HG03575 (cell line): Measurements from ENCODE around the gene PKN1.
"Not testable (repeated sequence)": the region's sequence is repeated elsewhere in the genome, so short reads cannot be mapped to it uniquely, and the experiment has no call there.

Source experiments
- ATAC-seq: cut with Tn5 transposase; IDR thresholded peaks from one replicate; pipeline ENCODE4 v1.9.1; 2021; ENCODE audit not compliant: unreplicated experiment, insufficient number of reproducible peaks, low FRiP score; ENCODE audit errors: extremely low read depth

The PKN1 gene

DNA sequence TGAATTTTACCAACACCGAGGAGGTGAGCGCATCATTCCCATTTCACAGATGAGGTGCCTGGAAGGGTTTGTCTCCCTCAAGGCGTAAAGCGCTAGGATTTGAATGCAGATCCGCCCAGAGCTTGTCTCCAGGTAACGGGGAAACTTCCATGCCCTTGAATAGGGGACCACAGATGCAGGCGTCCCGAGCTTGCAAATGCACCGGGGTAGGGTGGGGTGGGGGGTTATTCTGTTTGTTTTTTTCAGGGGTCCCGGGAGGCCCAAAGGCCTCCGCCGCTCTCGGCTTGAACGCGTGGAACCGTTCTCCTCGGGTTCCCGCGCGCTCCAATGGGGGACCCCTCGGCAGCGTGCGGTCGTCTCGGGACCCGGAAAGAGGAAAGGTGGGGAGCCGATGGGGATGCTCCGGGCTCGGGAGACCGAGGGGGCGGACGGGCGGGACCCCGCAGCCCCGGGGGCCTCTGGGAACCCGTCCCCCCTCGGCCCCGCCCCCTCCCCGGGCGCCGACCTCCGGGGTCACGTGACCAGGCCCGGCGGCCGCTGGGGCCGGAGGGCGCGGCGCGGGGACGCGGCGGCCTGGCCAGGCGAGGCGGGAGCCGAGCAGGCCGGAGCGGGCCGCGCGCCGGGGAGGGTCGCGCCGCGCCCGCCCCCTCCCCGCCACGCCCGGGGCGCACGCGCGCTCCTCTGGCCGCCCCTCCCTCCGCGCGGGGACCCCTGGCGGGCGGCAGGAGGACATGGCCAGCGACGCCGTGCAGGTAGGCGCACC lies at the start of gene PKN1:
PKN1 (plus strand) TSS at position 516 of the 763 bp plus-strand sequence; CDS start at position 732, 216 bp downstream.
- ATAC-seq = no peak

DNA sequence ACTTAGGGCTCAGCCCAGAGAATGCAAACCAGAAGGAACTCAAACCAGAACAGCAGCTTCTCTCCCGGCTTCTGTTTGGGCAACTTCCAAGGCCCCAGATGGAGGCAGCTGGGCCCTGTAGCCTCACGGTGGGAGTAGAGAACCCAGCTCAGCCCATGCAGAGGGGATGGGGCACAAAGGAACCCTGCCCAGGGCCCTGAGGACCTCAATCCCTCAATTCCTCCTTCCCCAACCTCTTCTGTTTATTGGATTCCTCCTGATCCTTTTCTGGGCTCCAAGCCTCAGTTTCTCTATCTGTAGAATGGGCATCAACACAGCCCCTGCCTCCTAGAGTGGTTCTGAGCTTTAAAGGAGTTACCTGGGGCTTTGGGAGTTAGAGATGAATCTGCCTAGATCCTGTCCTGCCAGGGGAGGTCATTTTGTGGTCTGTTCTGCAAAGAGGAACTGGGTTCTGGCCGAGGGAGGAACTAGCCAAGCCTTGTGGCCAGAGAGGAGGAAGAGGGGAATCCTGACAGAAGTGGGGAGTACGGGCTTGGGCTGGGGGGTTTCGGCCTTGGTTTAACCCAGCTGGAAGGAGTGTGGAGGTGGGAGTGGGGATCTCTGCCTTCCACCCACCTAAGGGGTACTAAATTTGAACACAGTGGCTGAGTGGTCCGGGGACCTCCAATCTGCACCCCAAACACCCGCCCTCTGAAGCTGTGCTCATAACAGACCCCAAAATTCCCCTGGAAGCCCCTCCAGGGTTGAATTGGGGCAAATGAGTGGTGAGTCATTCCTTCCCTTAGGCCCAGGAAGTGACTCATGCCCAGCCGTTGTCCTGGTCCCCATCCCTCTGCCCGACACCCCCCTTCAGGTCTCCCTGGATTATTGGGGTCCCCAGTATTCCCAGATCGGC lies 49.2 kb upstream of the PKN1 start:
- no peak for ATAC-seq

DNA sequence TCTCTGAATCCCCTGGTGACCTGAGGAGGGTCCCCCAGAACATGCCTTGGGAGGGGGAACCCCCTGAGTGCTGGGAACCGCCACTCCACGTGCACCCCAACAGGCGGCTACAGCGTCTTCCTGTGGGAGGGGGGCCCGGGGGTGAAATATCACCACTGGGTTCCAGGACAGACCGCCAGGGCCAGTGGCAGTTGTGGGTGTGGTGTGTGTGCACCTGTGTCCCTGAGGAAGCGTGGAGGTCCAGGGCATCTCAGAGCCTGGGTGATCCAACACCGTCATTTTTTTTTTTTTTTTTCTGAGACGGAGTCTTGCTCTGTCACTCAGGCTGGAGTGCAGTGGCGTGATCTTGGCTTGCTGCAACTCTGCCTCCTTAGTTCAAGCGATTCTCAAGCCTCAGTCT lies 47.6 kb upstream of the PKN1 start:
- no peak for ATAC-seq

DNA sequence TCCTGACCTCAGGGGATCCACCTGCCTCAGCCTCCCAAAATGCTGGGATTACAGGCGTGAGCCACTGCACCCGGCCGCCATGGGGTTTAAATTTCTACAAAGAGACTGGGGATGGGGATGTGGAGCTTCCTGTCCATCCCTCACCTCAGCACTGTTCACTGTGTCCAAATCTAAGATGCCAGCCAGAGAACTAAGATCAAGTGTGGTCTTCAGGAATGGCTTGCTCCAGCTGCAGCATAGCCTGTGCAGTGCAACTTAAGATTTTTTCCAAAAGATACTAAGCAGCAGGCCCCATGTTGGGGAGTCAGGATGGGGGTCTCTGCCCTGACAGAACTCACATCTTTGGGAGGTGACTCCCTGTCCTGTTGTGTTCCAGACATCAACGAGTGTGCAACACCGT lies 42.6 kb upstream of the PKN1 start:
- ATAC-seq = no peak

DNA sequence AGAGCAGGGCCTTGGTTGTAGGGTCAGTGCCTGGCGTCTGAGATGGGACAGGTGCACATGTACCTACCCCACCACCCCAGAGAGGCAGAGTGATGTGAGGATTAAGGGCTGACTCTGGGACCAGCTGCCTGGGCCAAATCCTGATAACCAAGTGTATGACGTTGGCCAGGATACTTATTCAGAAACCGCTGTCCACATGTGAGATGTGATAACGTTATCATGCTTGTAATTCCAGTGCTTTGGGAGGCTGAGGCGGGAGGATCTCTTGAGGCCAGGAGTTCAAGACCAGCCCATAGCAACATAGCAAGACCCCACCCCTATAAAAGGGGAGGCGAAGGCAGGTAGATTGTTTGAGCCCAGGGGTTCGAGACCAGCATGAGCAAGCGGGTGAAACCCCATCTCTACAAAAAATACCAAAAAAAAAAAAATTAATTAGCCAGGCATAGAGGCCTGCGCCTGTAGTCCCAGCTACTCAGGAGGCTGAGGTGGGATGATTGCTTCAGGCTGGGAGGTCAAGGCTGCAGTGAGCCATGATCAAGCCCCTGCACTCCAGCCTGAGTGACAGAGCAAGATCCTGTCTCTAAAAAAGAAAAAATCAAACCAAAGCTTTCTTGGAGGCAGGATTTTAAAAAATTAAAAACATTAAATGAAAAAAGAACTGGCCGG lies 41.8 kb upstream of the PKN1 start:
- ATAC-seq = no peak

DNA sequence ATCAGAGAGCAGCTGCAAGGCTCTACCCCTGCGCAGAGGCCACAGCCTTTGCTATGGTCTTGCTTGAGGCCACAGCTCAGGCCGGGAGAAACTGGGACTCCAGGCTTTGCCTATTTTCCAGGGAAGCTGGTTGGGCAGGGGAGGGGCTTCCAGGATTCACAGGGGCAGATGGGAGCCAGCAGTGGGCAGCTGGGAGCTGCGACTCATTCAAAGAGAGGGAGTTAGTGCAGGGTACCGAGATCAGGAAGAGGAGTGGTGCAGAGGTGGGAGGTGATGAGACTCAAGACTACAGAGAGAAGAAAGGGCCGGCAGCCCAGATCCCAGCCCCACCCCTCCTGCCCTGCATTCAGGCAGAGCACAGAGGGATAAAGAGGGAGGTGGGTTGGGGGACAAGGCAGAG lies 39.8 kb upstream of the PKN1 start:
- no peak for ATAC-seq

DNA sequence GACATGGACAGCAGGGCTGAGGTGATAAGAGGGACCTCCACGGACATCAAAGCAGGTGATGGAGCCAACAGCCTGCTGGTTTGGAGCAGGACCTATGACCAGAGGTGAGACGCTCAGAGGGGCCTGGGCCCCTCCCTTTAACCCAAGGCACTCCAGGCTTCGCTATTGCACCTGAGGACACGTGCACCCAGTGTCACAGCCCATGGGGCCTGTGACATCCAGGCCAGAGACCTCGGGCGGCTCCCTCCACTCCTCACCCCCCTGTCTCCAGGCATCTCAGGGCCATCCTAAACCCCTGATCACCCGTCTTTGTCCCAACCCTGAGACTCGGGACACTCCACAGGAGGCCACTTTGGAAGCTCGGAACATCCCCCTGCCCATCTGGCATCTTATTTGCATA lies 38.9 kb upstream of the PKN1 start:
- ATAC-seq = no peak

DNA sequence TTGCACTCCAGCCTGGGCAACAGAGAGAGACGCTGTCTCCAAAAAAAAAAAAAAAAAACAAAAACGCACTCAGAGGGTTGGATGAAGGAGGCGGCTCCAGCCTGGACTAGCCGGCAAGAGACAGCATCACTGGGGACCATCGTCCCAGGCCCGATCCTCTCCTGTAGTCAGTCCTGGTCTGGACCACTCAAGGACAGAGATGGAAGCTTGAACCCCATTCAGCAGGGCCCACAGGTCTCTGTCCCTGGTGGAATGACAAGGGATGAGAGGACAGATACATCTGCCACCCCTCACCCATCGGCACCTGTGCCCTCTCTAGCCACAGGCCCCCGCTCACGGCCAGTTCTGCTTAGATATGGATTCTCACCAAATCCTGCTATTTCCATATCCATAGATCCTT lies 37.8 kb upstream of the PKN1 start:
- ATAC-seq = no peak

DNA sequence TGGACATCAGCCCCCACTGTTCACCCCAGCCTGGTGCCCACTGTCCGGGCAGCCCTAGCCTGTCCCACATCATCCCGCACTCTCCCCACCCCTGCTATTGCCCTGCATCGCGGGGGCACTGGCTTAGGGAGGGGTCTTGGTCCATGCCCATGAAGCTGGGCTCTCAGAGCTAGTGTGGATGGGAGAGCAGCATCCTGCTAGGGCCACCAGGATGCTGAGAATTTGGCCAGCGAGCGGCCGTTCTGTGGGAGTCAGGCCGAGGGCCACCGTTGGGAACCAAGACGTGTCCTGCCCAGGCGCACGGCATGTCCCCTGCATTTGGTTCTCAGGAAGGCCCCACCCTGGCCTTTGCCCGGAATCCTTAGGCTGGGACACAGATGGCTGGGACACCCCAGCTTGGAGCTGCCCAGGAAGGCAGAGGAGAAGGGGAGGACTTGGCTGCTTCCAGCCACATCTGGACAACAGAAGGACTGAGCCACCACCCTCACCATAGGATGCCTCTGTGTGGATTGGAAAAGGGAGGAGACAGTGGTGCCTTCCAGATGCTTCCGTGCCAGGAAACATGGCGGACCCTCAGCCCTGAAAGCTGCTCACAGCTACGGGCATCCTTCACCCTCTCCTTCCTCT lies 37.3 kb upstream of the PKN1 start:
- ATAC-seq = no peak

DNA sequence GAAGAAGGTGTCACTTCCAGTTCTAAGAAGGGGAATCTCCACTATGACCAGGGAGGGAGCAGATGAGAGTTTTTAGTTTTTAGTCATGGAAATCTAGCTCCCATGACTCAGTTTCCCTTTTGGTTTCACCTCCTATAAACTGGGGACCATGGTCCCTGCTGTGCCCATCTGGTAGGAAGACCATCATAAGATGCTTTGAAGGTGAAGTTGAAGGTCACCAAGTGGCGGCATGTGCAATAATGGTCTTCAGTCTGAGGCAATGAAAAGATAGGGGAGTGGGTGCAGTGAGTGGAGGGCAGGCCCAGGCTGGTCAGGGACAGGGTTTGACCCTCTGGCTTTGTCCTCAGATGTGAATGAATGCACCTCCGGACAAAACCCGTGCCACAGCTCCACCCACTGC lies 36.4 kb upstream of the PKN1 start:
- not testable (repeated sequence) for ATAC-seq

DNA sequence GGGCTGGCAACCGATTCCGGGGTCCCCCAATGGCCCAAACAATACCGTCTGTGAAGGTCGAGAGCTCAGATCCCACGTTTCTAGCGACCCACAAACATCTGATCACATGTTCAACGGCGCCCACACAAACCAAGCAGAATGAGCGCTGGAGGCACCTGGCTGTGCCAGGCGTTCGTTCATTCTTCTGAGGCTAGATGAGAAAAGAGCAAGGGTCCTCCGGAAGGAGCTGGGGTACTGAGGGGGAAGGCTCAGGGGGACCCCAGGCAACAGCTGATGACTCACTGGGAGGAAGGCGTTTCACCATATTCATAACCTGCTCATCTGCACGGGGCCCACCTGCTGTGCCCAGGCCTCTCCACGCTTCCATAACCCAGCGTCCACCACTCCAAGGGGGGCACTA lies 35.9 kb upstream of the PKN1 start:
- not testable (repeated sequence) for ATAC-seq

DNA sequence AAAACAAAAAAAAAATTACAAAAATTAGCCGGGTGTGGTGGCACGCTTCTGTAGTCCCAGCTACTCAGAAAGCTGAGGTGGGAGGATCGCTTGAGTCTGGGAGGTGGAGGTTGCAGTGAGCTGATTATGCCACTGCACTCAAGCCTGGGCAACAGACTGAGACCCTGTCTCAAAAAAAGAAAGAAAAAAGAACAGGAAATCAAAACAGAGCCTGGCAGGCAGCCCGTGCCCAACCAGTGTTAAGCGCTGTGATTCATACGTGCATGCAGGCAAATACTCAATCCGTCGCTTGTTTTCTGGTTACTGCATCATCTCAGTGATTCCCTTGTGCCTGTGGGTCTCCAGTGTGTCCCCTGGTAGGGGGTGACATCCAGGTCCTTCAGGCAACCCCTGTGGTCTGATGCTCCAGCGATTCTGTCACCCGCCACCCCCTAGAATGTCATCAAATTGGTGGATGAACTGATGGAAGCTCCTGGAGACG lies 32.1 kb upstream of the PKN1 start:
- no peak for ATAC-seq

DNA sequence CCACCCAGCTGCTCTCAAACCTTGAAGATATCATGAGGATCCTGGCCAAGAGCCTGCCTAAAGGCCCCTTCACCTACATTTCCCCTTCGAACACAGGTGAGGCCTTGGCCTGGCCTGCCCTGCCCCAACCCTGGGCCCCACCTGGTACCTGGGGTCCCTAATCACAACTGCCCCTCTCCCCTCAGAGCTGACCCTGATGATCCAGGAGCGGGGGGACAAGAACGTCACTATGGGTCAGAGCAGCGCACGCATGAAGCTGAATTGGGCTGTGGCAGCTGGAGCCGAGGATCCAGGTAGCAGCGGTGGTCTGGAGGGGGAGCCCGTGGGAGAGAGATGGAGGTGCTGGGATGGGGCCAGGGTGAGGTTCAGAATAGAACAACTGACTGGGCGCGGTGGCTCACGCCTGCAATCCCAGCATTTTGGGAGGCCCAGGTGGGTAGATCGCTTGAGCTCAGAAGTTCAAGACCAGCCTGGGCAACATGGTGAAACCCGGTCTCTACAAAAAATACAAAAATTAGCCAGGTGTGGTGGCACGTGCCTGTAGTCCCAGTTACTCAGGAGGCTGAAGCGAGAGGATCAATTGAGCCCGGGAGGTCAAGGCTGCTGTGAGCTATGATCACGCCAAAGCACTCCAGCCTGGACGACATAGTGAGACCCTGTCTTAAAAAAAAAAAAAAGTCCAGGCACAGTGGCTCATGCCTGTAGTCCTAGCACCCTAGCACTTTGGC lies 31.5 kb upstream of the PKN1 start:
- no peak for ATAC-seq

DNA sequence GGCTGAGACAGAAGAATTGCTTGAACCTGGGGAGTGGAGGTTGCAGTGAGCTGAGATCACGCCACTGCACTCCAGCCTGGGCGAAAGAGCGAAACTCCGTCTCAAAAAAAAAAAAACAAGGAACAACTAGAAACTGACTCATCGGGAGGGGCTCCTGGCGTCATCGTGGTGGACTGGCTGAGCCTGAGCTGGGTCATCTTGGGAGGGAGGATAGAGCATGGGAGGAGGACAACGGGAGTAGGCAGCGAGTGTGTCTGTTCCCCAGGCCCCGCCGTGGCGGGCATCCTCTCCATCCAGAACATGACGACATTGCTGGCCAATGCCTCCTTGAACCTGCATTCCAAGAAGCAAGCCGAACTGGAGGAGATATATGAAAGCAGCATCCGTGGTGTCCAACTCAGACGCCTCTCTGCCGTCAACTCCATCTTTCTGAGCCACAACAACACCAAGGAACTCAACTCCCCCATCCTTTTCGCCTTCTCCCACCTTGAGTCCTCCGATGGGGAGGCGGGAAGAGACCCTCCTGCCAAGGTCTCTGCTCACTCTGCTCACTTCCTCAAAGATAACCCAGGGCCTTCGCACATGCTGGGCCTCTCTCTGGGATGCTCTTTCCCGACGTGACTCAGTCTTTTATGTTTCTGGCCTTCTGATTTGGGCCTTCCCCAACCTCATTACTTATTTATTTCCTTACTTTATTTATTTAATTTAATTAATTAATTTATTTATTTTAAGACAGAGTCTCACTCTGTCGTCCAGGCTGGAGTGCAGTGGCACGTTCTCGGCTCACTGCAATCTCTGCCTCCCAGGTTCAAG lies 30.6 kb upstream of the PKN1 start:
- ATAC-seq = no peak

DNA sequence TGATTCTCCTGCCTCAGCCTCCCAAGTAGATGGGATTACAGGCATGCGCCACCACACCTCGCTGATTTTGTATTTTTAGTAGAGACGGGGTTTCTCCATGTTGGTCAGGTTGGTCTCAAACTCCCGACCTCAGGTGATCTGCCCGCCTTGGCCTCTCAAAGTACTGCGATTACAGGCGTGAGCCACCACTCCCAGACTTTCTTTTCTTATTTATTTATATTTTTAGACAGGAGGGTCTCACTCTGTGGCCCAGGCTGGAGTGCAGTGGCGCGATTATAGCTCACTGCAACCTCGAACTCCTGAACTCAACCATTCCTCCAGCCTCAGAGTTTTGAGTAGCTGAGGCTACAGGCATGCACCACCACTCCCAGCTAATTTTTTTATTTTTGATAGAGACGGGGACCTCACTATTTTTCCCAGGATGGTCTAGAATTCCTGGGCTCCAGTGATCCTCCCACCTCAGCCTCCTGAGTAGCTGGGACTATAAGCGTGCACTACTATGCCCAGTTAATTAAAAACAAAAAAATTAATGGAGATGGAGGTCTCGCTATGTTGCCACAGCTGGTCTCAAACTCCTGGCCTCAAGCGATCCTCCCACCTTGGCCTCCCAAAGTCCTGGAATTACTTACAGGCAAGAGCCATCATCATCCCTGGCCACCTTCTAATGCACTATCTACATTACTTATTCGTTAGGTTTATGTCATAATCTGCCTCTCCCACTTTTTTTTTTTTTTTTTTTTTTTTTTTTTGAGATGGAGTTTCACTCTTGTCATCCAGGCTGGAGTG lies 29.8 kb upstream of the PKN1 start:
- not testable (repeated sequence) for ATAC-seq

DNA sequence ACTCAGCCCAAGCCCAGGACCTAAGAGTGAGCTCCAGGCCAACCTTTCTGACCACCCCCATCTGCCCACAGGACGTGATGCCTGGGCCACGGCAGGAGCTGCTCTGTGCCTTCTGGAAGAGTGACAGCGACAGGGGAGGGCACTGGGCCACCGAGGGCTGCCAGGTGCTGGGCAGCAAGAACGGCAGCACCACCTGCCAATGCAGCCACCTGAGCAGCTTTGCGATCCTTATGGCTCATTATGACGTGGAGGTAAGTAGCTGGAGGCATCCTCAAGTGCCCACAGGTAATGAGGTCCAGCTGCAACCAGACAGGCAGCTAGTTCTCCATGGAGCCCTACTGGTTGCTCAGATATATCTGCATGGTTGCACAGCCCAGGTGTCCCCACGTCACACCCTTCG lies 28.8 kb upstream of the PKN1 start:
- no peak for ATAC-seq

DNA sequence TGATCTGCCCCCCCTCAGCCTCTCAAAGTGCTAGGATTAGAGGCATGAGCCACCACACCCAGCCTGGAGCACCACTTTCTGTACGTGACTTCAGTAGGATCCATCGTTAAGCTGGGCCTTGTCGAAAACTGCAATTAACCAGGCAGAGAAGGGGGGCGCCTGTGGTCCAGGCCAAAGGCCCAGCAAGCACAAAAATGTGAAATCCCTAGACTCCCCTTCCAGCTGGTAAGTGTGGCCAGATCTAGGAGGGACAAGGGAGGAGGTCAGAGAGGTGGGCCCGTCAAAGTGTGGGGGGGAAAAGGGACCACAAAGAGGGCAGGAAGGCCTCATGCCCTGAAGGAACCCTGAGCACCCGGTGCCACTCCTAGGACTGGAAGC lies 27.7 kb upstream of the PKN1 start:
- no peak for ATAC-seq
